ENCODE data around the gene SPRR2E.
"Not testable (repeated sequence)": the region's sequence is repeated elsewhere in the genome, so short reads cannot be mapped to it uniquely, and the experiment has no call there.

The SPRR2E gene

DNA sequence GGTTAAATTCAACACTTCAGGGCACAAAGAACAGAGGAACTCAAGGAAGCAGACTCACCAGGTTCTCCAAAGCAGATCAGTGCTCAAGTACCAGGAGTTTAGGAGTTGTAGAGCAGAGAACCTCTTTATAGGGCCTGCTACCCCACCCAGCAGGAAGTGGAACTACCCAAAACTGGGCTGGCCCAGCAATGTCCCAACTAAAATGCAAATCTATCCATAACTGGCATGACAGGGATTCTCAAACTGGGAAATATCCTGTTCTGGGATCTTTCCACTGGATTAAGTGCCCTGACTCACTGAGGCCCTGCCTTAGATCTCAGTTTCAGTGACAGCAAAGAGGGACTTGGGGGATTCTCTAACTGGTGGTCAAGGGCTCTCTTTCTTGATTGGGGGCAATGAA is at the start of gene SPRR2E:
SPRR2E (minus strand) TSS at position 101 of the 400 bp plus-strand sequence. CDS start 775 bp downstream, outside the sequence.
- no peak for DNase-seq

DNA sequence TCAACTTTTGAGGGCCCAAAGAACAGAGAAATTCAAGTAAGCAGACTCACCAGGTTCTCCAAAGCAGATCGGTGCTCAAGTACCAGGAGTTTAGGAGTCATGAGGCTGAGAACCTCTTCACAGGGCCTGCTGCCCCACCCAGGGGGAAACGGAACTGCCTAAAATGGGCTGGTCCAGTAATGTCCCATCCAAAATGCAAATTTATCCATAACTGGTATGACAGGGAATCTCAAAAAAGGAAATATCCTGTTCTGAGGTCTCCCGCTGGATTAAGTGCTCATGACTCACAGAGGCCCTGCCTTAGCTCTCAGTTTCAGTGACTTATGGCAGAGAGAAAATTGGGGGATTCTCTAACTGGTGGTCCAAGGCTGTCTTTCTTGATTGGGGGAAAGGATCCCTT is 47.1 kb upstream of the SPRR2E start:
- DNase-seq = no peak

DNA sequence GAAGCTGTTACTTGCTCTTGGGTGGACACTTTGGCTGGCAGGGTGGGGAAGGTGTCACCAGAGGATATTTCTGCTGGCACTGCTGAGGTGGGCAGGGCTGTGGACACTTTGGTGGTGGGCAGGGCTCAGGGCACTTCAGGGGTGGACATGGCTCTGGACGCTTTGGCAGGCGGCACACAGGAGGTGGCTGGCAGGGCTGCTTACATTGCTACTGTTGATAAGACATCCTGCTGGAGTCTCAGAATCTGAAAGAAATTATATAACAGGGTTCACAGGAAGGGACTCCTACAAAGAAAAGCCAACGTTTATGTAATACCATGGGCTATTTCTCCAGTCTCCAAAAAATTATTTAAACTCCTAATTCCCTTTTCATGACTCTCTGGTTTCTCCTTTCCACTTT is 46.2 kb upstream of the SPRR2E start:
- DNase-seq = no peak

DNA sequence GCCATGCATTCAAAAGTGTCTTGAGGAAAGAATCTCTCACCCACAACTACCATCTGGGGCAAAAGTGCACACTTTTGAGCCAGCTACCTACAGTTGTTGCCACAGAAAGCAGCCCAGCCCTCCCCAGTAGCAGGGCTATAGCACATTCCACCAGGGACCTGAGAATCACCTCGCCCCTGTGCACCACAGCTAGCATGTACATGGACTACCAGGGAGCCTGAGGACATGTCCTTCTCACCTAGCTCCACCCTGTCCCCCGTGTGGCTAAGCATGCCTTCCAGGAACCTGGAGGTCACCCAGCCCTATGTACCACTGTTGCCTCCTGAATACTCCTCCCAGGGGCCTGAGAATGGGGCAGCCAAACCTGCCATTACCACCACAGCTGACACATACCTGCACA is 39.4 kb upstream of the SPRR2E start:
- no peak for DNase-seq

DNA sequence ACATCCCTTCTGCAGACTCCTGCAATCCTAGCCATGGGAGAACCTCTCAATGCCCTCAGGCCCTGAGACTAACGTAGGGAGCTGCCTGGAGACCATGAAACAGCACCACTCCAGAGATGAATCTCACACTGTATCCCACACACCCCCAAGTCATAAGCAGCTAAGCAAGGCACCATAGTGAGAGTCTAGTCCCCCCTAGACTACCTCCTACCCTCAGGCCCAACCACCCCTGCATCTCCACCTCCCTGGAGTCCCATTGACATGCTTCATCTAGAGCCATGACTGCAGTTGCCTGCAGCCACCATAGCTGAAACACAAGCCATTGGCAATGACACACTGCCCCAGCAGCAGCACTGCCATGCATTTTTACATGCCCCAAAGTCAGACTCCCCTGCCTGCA is 38.9 kb upstream of the SPRR2E start:
- no peak for DNase-seq

DNA sequence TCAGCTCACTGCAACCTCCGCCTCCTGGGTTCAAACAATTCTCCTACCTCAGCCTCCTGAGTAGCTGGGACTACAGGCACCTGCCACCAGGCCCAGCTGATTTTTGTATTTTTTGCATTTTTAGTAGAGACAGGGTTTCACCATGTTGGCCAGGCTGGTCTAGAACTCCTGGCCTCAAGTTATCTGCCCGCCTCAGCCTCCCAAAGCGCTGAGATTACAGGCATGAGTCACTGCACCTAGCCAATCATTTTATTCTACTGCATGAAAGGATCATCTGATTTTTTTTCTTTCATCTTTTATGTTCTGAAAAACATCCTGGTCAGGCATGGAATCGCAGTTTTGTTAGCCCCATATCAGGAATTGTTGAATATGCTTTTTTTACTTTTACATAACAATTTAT is 34.4 kb upstream of the SPRR2E start:
- DNase-seq = not testable (repeated sequence)

DNA sequence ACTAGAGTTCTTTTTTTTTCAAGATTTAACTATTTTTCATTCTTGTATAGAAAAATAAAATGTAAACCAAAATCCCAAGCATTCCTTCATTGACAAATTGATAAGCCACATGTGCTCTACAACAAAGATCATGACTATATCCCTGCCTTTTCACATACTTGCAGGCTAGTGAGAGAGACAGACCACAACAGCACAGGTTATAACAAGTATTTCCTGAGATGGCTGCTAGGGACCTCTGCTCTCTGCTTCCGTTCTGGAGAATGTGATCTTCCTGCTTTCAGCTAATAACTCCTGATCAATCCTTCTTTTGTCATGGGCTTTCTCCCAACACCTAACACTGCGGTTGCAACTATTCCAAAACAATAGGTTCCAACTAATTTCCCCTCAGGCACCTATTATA is 33.0 kb upstream of the SPRR2E start:
- DNase-seq = no peak

DNA sequence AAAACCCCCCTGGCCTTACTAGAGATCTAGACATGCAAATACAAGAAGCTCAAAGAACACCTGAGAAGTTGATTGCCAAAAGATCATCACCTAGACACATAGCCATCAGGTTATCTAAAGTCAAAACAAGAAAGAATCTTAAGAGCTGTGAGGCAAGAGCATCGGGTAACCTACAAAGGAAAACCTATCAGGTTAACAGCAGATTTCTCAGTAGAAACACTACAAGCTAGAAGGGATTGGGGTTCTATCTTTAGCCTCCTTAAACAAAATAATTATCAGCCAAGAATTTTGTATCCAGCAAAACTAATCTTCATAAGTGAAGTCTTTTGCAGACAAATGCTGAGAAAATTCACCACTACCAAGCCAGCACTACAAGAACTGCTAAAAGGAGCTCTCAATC is 31.2 kb upstream of the SPRR2E start:
- DNase-seq = no peak

DNA sequence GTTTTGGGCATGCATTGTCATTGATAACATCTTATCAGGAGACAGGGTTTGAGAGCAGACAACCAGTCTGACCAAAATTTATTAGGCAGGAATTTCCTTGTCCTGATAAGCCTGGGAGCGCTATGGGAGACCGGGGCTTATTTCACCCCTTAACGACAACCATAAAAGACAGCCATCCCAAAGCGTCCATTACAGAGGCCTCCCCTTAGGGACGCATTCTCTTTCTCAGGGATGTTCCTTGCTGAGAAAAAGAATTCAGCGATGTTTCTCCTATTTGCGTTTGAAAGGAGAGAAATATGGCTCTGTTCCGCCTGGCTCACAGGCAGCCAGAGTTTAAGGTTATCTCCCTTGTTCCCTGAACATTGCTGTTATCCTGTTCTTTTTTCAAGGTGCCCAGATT is 29.5 kb upstream of the SPRR2E start:
- not testable (repeated sequence) for DNase-seq

DNA sequence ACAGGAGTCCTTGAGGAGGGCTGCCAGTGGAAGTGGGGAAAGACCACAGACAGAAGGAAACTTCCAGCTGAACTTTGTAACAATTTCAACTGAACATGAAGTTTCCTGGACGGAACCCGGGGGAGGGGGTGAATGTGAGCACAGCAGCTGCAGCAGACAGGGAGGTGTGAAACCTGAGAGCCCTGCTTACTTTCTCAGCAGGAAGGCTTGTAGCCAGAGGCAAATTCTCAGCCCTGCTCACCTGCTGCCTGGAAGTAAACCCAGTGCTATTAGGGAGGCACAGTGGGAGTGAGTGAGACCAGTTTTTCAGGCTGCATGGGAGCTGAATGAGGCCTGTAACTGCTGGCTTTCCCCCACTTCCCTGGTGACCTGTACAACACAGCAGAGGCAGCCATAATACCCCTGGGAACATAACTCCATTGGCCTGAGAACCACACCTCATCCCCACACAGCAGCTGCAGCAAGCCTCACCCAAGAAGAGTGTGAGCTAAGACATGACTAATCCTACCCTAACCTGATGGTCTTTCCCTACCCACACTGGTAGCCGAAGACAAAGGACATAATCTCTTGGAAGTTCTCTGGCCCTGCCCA is 28.6 kb upstream of the SPRR2E start:
- no peak for DNase-seq

DNA sequence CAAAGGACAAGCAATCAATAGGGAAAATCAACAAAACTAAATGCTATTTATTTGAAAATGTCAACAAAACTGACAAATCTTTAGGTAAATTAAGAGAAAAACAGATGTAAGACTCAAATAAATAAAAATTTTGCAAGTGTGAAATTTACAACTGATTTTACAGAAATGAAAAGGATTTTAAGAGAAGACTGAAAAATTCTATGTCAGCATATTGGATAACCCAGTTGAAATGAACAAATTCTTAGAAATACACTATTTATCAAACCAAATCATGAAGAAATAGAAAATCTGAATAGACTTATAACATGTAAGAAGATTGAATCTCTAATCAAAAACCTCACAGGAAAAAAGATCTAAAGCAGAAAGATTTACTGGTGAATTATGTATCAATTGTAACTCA is 26.6 kb upstream of the SPRR2E start:
- no peak for DNase-seq

DNA sequence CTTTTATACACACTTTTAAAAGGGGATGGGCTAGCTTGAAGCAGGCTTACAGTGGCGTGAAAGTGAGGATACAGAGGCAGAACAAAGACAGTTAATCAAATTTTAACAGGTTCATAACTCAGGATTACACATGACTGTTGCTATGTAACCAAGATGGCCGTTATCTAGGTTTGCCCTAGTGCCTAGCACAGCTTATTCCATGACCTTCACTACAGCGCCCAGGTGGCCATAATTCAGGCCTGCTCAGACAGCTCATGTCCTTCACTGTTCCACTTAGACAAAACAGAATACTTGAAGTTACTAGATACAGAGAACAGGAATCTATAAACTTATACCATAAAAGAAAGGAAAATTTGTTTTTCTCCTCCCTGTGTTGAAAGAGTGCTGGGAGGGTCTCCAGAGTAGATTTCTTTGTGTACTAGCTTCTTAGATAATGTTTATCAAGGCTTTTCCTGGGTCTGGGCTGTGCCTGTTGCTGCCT is 25.2 kb upstream of the SPRR2E start:
- DNase-seq = no peak

DNA sequence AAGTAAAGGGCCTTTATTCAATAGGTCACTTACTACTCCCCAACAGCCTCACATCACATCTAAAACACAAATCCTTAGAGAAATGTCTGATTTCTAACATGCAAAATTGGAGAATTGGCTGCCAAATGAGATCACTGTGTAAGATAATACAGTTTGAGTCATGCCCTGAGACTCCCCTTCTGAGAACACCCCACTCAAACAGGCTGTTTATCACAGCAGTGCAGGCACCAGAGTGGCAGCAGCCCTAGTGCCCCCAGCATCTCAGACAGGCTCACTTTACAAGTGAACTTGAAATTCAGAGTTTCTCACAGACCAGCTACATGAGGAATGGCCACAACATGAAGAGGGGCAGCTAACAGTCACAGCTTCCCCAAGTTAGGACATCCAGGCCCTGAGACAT is 20.9 kb upstream of the SPRR2E start:
- not testable (repeated sequence) for DNase-seq

DNA sequence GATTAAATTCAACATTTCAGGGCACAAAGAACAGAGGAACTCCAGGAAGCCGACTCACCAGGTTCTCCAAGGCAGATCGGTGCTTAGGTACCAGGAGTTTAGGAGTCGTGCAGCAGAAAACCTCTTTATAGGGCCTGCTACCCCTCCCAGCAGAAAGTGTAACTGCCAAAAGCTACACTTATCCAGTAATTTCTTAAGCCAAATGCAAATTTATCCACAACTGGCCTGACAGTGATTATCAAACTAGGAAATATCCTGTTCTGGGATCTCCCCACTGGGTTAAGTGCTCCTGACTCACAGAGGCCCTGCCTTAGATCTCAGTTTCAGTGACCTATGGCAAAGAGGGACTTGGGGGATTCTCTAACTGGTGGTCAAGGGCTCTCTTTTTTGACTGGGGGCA is 19.1 kb upstream of the SPRR2E start, which contains the start of gene SPRR2F:
SPRR2F (minus strand) TSS at position 101 of the 400 bp plus-strand sequence. CDS start 783 bp downstream, outside the sequence.
- no peak for DNase-seq

DNA sequence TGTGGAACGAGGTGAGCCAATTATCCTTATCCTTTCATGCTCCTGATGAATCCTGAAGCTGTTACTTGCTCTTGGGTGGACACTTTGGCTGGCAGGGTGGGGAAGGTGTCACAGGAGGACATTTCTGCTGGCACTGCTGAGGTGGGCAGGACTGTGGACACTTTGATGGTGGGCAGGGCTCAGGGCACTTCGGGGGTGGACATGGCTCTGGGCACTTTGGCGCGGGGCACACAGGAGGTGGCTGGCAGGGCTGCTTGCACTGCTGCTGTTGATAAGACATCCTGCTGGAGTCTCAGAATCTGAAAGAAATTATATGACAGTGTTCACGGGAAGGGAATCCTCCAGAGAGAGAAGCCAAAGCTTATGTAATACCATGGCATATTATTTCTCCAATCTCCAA is 18.1 kb upstream of the SPRR2E start:
- DNase-seq = not testable (repeated sequence)

DNA sequence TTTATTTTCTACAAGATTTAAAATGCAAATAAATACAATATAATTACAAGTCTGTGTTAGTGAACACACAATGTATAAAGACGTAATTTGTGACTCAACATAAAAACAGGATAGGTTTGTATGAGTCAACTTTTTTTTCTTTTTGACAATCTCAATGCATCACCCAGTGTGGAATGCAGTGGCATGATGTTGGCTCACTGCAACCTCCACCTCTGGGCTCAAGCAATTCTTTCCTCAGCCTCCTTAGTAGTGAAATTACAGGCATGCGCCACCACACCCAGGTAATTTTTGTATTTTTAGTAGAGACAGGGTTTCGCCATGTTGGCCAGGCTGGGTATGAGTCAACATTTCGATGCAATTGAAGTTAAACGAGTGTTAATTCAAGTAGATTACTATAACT is 5.9 kb upstream of the SPRR2E start:
- DNase-seq = no peak

DNA sequence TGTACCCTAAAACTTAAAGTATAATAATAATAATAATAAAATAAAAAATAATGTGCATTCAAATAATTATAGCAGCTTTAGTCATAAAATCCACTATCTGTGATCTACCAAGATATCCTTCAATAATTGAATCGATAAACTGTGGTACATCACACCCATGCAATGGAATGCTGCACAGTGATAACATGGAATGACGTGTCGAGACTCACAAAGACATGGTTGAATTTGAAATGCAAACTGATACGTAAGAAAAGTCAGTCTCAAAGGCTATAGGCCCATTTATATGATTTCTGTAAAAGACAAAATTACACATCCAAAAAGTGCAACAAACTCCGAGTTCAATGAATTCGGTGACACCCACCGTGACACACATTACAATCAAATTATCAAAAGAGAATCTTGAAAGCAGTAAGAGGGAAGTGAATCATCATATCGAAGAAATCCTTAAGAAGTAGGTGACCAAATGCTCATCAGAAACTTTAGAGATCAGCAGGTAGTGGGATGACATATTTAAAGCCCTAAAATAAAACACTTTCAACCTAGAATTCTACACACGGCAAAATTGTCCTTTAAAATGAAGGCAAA is 5.2 kb upstream of the SPRR2E start:
- DNase-seq = no peak

DNA sequence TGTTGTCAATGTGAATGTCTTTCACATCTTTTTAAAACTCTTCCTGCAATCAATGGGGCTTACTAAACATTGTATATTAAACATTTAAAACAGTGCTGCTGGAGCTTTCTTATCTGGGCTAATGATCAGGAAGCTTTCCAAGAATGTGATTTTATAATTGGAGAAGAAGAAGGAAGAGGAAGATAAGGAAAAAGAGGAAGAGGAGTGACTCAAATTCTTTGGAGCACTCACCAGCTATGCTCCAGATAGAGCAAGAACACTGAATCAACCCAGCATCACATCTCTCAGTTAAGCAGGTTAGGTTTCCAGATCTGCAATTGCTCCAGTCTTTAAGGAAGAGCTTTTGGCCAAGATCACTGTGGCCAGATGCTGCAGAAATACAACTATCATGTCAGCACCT is 1.4 kb upstream of the SPRR2E start:
- no peak for DNase-seq

DNA sequence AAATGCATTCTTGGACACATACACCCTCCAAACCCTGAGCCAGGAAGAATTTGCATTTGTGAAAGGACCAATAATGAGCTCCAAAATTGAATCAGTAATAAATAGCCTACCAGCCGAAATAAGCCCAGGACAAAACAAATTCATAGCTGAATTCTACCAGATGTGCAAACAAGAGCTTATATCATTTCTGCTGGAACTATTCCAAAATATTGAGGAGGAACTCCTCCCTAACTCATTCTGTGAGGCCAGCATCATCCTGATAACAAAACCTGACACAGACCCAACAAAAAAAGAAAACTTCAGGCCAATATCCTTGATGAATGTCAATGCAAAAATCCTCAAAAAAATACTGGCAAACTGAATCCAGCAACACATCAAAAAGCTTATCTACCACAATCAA is 6.7 kb downstream of the SPRR2E start:
- DNase-seq = no peak

DNA sequence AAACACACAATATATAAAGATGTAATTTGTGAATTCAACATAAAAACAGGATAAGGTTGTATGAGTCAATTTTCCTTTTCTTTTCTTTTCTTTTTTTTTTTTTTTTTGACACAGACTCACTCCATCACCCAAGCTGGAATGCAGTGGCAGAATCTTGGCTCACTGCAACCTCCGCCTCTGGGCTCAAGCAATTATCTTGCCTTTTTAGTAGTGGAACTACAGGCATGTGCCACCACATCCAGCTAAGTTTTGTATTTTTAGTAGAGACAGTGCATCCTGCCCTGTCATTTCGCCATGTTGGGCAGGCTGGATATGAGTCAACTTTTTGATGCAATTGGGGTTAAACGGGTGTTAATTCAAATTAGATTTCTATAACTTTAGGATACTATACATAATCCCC is 12.6 kb downstream of the SPRR2E start:
- no peak for DNase-seq

DNA sequence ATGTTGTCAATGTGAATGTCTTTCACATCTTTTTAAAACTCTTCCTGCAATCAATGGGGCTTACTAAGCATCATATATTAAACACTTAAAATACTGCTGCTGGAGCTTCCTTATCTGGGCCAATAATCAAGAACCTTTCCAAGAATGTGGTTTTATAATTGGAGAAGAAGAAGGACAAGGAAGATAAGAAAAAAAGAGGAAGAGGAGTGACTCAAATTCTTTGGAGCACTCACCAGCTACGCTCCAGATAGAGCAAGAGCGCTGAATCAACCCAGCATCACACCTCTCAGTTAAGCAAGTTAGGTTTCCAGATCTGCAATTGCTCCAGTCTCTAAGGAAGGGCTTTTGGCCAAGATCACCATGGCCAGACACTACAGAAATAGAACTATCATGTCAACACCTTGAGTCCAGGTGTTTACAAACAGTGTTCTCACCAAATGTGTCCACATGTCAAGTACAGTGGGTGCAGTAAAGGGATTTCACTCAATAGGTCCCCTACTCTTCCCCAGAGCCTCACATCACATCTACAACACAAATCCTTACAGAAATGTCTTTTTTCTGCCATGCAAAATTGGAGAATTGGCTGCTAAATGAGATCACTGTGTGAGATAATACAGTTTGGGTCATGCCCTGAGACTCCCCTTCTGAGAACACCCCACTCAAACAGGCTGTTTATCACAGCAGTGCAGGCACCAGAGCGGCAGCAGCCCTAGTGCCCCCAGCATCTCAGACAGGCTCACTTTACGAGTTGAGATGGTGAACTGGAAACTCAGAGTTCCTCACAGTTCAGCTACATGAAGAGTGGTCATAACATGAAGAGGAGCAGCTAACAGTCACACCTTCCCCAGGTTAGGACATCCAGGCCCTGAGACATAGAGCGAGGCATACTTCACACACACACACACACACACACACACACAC is 21.3 kb downstream of the SPRR2E start:
- DNase-seq = no peak

DNA sequence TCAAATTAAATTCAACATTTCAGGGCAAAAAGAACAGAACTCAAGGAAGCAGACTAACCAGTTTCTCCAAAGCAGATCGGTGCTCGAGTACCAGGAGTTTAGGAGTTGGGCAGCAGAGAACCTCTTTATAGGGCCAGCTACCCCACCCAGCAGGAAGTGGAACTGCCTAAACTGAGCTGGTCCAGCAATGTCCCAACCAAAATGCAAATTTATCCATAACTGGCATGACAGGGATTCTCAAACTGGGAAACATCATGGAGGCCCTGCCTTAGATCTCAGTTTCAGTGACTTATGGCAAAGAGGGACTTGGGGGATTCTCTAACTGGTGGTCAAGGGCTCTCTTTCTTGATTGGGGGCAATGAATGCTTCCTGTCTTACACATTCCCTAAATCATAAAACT is 22.8 kb downstream of the SPRR2E start, which contains the start of gene SPRR2B:
SPRR2B (minus strand) TSS at position 101 of the 400 bp plus-strand sequence. CDS start 772 bp downstream, outside the sequence.
- DNase-seq = no peak

DNA sequence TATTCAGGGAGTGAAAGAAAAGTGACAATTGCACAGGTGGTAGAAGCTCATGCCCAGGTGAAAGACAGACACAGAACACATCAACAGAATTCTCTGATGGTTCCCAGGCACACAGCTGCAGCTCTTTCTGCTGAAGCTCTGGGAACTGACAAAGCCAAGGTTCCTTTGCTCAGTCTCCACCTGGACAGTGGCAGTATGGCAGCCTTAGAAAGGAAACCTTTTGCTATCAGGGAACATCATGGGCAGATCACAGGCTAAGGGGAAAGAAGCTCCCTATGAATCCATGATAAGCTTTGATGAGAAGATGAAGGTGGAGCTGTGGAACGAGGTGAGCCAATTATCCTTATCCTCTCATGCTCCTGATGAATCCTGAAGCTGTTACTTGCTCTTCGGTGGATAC is 24.1 kb downstream of the SPRR2E start:
- no peak for DNase-seq
